Lower leg skin (tissue), 4 donors: Measurements from ENCODE around the gene FZD4. TPM values are rescaled to one million over a fixed set of nuclear protein-coding genes. Genes with fewer than 3 reads are reported as not detected.
"Not testable (repeated sequence)": the region's sequence is repeated elsewhere in the genome, so short reads cannot be mapped to it uniquely, and the experiment has no call there.

ENCODE experiments used
- DNase-seq, 2 donors: peaks; one replicate each; pipeline ENCODE4 v3.0.0-alpha.2; 2019; ENCODE audit warnings: low spot score in 2 of 2
- H3K4me3 ChIP-seq: fragments of 200-600 bp; sonication (generic); 2 replicates; pipeline ENCODE4 v1.5.1; 2017; ENCODE audit warnings: mild to moderate bottlenecking, low read depth; ENCODE audit not compliant: poor library complexity, severe bottlenecking
- CTCF ChIP-seq, 3 donors: fragments of 450-650 bp; IDR thresholded peaks; one replicate each; pipeline ENCODE4 v1.5.1; 2016; ENCODE audit warnings: antibody characterized with exemption in 3 of 3, mild to moderate bottlenecking in 3 of 3, moderate library complexity in 2 of 3
- POLR2A ChIP-seq, 2 donors: fragments of 450-650 bp; IDR thresholded peaks; one replicate each; pipeline ENCODE4 v1.6.1; 2016 to 2017; ENCODE audit warnings: antibody characterized with exemption in 2 of 2, mild to moderate bottlenecking in 1 of 2, moderate library complexity in 1 of 2
- WGBS, 2 donors: methylation state at CpG; one replicate each; pipeline ENCODE4 v1.1.5; 2018; 5-methylcytosine and 5-hydroxymethylcytosine counted together
- intact Hi-C: fragments of 100-400 bp; cut with DNase I; formaldehyde crosslinking; loops from one replicate; pipeline ENCODE4 v1.15.0; 2023; ENCODE audit warnings: low total_unique reads
- total RNA-seq, 4 donors: library from RNA; depleted of rRNA; stranded (reverse); fragments of >200 nt; gene quantifications; one replicate each; pipeline ENCODE4 v1.1.0, GENCODE V29; 2016

Gene FZD4
- total RNA-seq, 4 donors from 2014 or later, result 10.6 to 15.8 (median 12.9) TPM

GRCh38 chr11:86916330-86916729 is 38.9 kb downstream of the FZD4 start:
- WGBS, 2 donors, result 8 to 17% methylated on average over 1 of the region's 1 CpG
- intact Hi-C loops, result no loop called here
- no peak overlapping the region for H3K4me3 ChIP-seq
- TF ChIP-seq POLR2A (IDR thresholded peaks at IDR 0.05), result no peak
- no peak for TF ChIP-seq CTCF (IDR thresholded peaks at IDR 0.05)
- no peak for DNase-seq

GRCh38 chr11:86915850-86916249 is 39.3 kb downstream of the FZD4 start:
- intact Hi-C loops, H3K4me3 ChIP-seq, DNase-seq: not testable (repeated sequence)
- WGBS, 2 donors, result 12 to 20% methylated on average over 1 of the region's 1 CpG

DNA sequence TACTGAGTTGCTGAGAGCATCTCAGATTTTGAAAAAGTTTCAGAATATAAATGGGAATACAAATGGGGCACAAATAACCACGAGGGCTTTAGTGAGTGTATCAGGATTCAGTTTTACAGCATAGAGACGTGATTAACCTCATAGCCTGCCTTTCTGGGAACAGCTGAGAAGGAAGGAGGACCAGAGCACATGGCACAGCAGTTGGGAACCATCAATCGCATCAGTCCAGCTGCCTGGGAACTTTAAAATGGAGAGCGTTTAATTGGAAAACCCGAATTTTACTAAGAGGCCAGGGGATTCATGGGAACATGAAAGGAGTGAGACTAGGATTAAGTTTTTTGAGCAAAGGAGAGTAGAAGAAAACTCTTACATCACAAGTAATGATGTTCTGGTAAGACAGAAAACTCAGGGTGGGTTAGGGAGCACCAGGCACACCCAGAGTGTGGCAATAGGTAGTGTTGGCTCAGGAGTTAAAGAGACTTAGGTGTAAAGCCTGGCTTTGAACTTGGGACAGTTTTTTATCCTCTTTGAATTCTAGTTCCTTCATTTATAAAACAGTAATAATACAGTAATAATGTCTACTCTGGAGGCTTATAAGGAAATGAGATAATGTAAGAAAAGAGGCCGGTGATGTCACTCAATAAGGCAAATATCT is 40.2 kb downstream of the FZD4 start:
- TF ChIP-seq POLR2A (IDR thresholded peaks at IDR 0.05) (no peak), CTCF (IDR thresholded peaks at IDR 0.05) (no peak)
- 72 to 73% methylated on average over 6 of the region's 6 CpGs for WGBS, 2 donors
- intact Hi-C loops, result no loop called here

DNA sequence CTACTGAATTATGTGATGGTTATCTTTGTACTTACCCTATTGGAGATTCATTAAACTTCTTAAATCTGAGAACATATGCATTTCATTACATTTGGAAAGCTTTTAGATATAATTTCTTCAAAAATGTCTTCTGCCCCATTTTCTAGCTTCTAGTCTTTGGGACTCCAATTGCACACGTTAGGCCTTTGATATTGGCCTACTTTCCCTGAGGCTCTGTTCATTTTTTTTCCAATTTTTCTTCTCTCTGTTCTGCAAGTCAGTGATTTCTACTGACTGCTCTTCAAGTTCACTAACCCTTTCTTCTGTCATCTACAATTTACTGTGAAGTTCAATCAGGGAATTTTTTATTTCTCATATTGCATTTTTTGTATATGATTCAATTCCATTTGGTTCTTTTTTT is 43.0 kb downstream of the FZD4 start:
- whole genome bisulfite sequencing, 2 donors, result 0 to 26% methylated on average over 1 of the region's 1 CpG
- H3K4me3 ChIP-seq, result no peak overlapping the region
- no peak for TF ChIP-seq CTCF (IDR thresholded peaks at IDR 0.05)
- TF ChIP-seq POLR2A (IDR thresholded peaks at IDR 0.05), result no peak
- no peak for DNase-seq
- intact Hi-C loops, result no loop called here

More for the DNA sequence above, 40.2 kb downstream of the FZD4 start:
- H3K4me3 ChIP-seq, result no peak overlapping the region
- no peak for DNase-seq

DNA sequence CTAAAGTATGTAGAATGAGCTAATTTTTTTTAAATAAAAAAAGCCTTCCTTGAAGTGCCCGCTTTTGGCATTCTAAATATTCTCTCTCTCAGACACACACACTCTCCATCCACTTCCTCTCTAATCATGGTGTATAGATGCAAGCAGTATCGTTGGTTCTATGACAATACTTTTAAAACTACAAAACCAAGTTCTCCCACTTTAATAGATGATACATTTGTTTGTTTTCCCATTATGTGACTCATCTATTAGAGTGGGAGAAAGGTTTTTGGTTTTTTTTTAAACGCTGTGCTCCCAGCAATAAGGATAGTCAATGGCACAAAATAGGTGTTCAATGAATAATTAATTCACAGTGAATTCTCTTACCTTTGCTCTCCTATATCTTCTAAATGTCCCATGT is 44.6 kb downstream of the FZD4 start:
- H3K4me3 ChIP-seq, result no peak overlapping the region
- intact Hi-C loops, result no loop called here
- WGBS, 2 donors, result 82 to 88% methylated on average over 3 of the region's 3 CpGs
- TF ChIP-seq CTCF (IDR thresholded peaks at IDR 0.05), result no peak
- no peak for DNase-seq

- no peak for TF ChIP-seq POLR2A (IDR thresholded peaks at IDR 0.05)
- no peak for TF ChIP-seq CTCF (IDR thresholded peaks at IDR 0.05)
- H3K4me3 ChIP-seq, result no peak overlapping the region
- intact Hi-C loops, result no loop called here
- 97 to 98% methylated on average over 24 of the region's 24 CpGs for WGBS, 2 donors
- DNase-seq, result no peak
Measured at GRCh38 chr11:86906198-86906597, 49.0 kb downstream of the FZD4 start.
